Effector memory CD4-positive, alpha-beta T cell (primary cell): Measurements from ENCODE around the gene DET1.
"Not testable (repeated sequence)": the region's sequence is repeated elsewhere in the genome, so short reads cannot be mapped to it uniquely, and the experiment has no call there.

Source experiments
- DNase-seq, 3 donors: peaks; one replicate each; pipeline ENCODE4 v3.0.0-alpha.2; 2020
- H3K27ac ChIP-seq: 2 replicates; pipeline ENCODE4 v1.7.0; 2013; ENCODE audit warnings: mild to moderate bottlenecking, low read length, moderate library complexity; ENCODE audit not compliant: insufficient read depth, poor library complexity, severe bottlenecking
- H3K27me3 ChIP-seq: replicated peaks from 2 replicates; pipeline ENCODE4 v1.7.0; 2013; ENCODE audit warnings: mild to moderate bottlenecking, low read length; ENCODE audit not compliant: insufficient read depth, control insufficient read depth, poor library complexity, severe bottlenecking
- H3K36me3 ChIP-seq: 2 replicates; pipeline ENCODE4 v1.7.0; 2013; ENCODE audit warnings: mild to moderate bottlenecking, low read length, moderate library complexity; ENCODE audit not compliant: control insufficient read depth, insufficient read depth
- H3K4me1 ChIP-seq: 2 replicates; pipeline ENCODE4 v1.7.0; 2013; ENCODE audit warnings: low read length, mild to moderate bottlenecking; ENCODE audit not compliant: control insufficient read depth, insufficient read depth, poor library complexity, severe bottlenecking
- H3K4me3 ChIP-seq: 2 replicates; pipeline ENCODE4 v1.7.0; 2013; ENCODE audit warnings: low read length, low read depth, mild to moderate bottlenecking; ENCODE audit not compliant: insufficient read depth, poor library complexity, severe bottlenecking
- H3K9me3 ChIP-seq: 2 replicates; pipeline ENCODE4 v1.7.0; 2013; ENCODE audit warnings: mild to moderate bottlenecking, low read length, moderate library complexity; ENCODE audit not compliant: control insufficient read depth

Gene DET1

GRCh38 chr15:88470625-88471372 is 75.7 kb downstream of the DET1 start:
- H3K27me3 ChIP-seq: no peaks in the 10 kb centered on the region
- H3K9me3 ChIP-seq: no peaks in the 10 kb centered on the region
- no peak for DNase-seq
- no peak overlapping the region for H3K4me3 ChIP-seq
- peaks cover 12% of the 10 kb centered on the region for H3K4me1 ChIP-seq
- no peak overlapping the region for H3K27ac ChIP-seq
- H3K36me3 ChIP-seq: peaks cover 12% of the 10 kb centered on the region

DNA sequence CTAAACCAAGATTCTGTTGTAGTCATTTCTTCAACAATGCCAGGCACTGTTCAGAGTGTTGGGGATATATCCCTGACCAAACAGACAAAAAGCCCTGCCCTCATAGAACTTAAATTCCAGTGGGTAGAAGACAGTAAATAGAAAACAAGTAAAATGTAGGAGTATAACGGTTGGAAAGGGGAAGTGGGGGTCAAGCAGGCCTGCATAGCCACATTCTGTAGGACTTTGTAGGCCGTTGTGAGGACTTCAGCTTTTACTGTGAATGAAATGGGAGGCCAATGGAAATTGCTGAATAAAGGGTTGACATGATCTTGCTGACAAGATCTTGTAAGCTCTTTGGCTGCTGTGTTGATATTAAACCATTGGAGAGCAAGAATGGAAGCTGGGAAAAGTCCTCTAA is 77.2 kb downstream of the DET1 start:
- H3K36me3 ChIP-seq: peaks cover 22% of the 10 kb centered on the region
- no peak for DNase-seq

DNA sequence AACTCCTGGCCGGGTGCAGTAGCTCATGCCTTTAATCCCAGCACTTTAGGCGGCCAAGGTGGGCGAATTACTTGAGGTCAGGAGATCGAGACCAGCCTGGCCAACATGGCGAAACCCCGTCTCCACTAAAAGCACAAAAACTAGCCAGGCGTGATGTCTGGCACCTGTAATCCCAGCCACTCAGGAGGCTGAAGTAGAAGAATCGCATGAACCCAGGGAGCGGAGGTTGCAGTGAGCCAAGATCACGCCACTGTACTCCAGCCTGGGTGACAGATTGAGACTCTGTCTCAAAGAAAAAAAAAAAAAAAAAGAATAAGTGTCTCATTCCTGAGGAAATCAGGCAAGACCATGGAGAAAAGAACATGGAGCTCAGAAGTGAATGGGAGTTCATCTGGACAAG is 77.8 kb downstream of the DET1 start:
- H3K27ac ChIP-seq, H3K27me3 ChIP-seq, H3K9me3 ChIP-seq, DNase-seq: not testable (repeated sequence)
- Histone ChIP-seq H3K4me3 (peak overlapping the region; percentile 81), H3K36me3 (peaks cover 28% of the 10 kb centered on the region), H3K4me1 (peaks cover 12% of the 10 kb centered on the region)

More for the DNA sequence above, 77.2 kb downstream of the DET1 start:
- Histone ChIP-seq H3K27me3 (no peaks in the 10 kb centered on the region), H3K4me1 (peaks cover 12% of the 10 kb centered on the region), H3K4me3 (no peak overlapping the region), H3K27ac (no peak overlapping the region), H3K9me3 (no peaks in the 10 kb centered on the region)

GRCh38 chr15:88467935-88468528 is 78.4 kb downstream of the DET1 start:
- H3K36me3 ChIP-seq: peaks cover 29% of the 10 kb centered on the region
- H3K4me1 ChIP-seq: peaks cover 12% of the 10 kb centered on the region
- DNase-seq: no peak
- H3K9me3 ChIP-seq: no peaks in the 10 kb centered on the region
- no peaks in the 10 kb centered on the region for H3K27me3 ChIP-seq
- peak overlapping the region; percentile 87 for H3K27ac ChIP-seq
- peak overlapping the region; percentile 81 for H3K4me3 ChIP-seq

- H3K36me3 ChIP-seq: peaks cover 30% of the 10 kb centered on the region
- H3K27me3 ChIP-seq: no peaks in the 10 kb centered on the region
- peaks cover 12% of the 10 kb centered on the region for H3K4me1 ChIP-seq
- DNase-seq: peak; percentile 76 to 82 (median 79)
- peak within 1 kb of the TSS; percentile 87 for H3K27ac ChIP-seq
- no peaks in the 10 kb centered on the region for H3K9me3 ChIP-seq
- H3K4me3 ChIP-seq: peak within 1 kb of the TSS; percentile 81
Measured at GRCh38 chr15:88467073-88467934, 79.2 kb downstream of the DET1 start, which contains the start of the genes MRPL46 and MRPS11. Gene MRPL46 (minus strand): TSS chr15:88467388. CDS start chr15:88467377, 11 bp downstream. Gene MRPS11 (plus strand): TSS chr15:88467708. CDS start chr15:88467718, 10 bp downstream.

DNA sequence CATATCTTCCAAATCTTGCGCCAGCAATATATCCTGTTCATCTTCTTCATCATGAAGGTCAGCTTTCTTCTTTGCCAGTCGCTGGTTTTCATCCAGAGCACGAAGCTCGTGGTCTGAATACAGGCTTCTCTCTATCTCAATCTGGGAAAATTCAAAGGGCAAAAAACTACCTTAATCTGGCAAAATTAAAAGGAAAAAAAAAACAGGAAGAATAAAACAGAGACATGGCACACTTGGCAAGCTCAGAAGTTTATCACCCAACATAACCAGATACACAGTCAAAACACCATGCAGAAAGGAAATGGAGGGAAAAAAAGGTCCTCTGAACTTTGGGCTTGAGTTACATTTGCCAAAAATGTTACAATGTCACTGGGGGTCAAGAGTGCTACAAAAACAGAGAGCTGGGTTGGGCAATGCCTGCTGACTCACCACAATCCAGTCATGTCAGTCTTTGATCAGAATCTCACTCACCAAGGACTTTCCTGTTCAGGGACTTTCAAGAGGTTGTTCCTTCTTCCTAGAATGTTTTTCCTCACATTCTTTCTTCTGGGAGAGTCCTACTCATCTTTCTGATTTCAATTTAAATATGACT is 80.8 kb downstream of the DET1 start:
- H3K9me3 ChIP-seq: no peaks in the 10 kb centered on the region
- H3K27ac ChIP-seq: no peak overlapping the region
- H3K4me1 ChIP-seq: peaks cover 12% of the 10 kb centered on the region
- H3K4me3 ChIP-seq: no peak overlapping the region
- H3K27me3 ChIP-seq: no peaks in the 10 kb centered on the region
- H3K36me3 ChIP-seq: peaks cover 44% of the 10 kb centered on the region
- no peak for DNase-seq

GRCh38 chr15:88463870-88464532 is 82.5 kb downstream of the DET1 start:
- Histone ChIP-seq H3K27ac (no peak overlapping the region), H3K9me3 (no peaks in the 10 kb centered on the region), H3K4me1 (peaks cover 12% of the 10 kb centered on the region), H3K36me3 (peaks cover 59% of the 10 kb centered on the region), H3K27me3 (no peaks in the 10 kb centered on the region), H3K4me3 (no peak overlapping the region)
- no peak for DNase-seq
